Tibial artery (tissue), 4 donors: ENCODE data around the gene EYA3.

Source experiments
- DNase-seq, 2 donors: peaks; one replicate each; pipeline ENCODE4 v3.0.0-alpha.2; 2019
- H3K27ac ChIP-seq, 2 donors: fragments of 200-600 bp; sonication (generic) in 1 of 2; 1 replicate in 1 of 2; 2 replicates in 1 of 2; pipeline ENCODE4 v1.5.1; 2018 to 2019; ENCODE audit warnings: mild to moderate bottlenecking in 1 of 2
- H3K27me3 ChIP-seq, 2 donors: fragments of 200-600 bp; sonication (generic) in 1 of 2; one replicate each; pipeline versions ENCODE4 v1.5.1 to v1.6.0; 2016 to 2019
- H3K36me3 ChIP-seq, 3 donors: fragments of 200-600 bp; sonication (generic) in 2 of 3; one replicate each; pipeline ENCODE4 v1.5.1; 2016 to 2019; ENCODE audit warnings: mild to moderate bottlenecking in 2 of 3
- H3K4me1 ChIP-seq, 4 donors: fragments of 200-600 bp; sonication (generic) in 2 of 4; 1 replicate in 3 of 4; 2 replicates in 1 of 4; pipeline ENCODE4 v1.5.1; 2016 to 2019
- H3K4me3 ChIP-seq, 2 donors: fragments of 200-600 bp; sonication (generic) in 1 of 2; 1 replicate in 1 of 2; 2 replicates in 1 of 2; pipeline ENCODE4 v1.5.1; 2018 to 2019; ENCODE audit warnings: mild to moderate bottlenecking in 2 of 2
- H3K9me3 ChIP-seq, 3 donors: fragments of 200-600 bp; sonication (generic) in 1 of 3; one replicate each; pipeline ENCODE4 v1.5.1; 2016 to 2019
- intact Hi-C: fragments of 100-400 bp; cut with DNase I; formaldehyde crosslinking; loops from one replicate; pipeline ENCODE4 v1.15.0; 2023; ENCODE audit warnings: low total_unique reads
- TF ChIP-seq, protein P1 (sequence below), 2 experiments: fragments of 200-600 bp in 1 of 2; fragments of 450-650 bp in 1 of 2; IDR thresholded peaks; one replicate each; pipeline ENCODE4 v1.5.1; 2017 to 2019; ENCODE audit warnings: antibody characterized with exemption in 2 of 2, mild to moderate bottlenecking in 1 of 2, moderate library complexity in 1 of 2

EYA3 gene

GRCh38 chr1:27979859-27980201 lies 108.6 kb downstream of the EYA3 start:
- Histone ChIP-seq H3K36me3 (peaks cover 15 to 42% (median 15%) of the 10 kb centered on the region in 3 donors), H3K27me3 (no peaks in the 10 kb centered on the region), H3K9me3 (no peaks in the 10 kb centered on the region), H3K27ac (no peak overlapping the region), H3K4me3 (no peak overlapping the region), H3K4me1 (no peaks in the 10 kb centered on the region)
- TF ChIP-seq, protein P1, sequence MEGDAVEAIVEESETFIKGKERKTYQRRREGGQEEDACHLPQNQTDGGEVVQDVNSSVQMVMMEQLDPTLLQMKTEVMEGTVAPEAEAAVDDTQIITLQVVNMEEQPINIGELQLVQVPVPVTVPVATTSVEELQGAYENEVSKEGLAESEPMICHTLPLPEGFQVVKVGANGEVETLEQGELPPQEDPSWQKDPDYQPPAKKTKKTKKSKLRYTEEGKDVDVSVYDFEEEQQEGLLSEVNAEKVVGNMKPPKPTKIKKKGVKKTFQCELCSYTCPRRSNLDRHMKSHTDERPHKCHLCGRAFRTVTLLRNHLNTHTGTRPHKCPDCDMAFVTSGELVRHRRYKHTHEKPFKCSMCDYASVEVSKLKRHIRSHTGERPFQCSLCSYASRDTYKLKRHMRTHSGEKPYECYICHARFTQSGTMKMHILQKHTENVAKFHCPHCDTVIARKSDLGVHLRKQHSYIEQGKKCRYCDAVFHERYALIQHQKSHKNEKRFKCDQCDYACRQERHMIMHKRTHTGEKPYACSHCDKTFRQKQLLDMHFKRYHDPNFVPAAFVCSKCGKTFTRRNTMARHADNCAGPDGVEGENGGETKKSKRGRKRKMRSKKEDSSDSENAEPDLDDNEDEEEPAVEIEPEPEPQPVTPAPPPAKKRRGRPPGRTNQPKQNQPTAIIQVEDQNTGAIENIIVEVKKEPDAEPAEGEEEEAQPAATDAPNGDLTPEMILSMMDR (IDR thresholded peaks at IDR 0.05): no peak
- intact Hi-C loops: loop anchor here (5.0 kb wide), 1 partner anchor 118 kb away; no protein-coding TSS in a partner anchor
- no peak for DNase-seq

DNA sequence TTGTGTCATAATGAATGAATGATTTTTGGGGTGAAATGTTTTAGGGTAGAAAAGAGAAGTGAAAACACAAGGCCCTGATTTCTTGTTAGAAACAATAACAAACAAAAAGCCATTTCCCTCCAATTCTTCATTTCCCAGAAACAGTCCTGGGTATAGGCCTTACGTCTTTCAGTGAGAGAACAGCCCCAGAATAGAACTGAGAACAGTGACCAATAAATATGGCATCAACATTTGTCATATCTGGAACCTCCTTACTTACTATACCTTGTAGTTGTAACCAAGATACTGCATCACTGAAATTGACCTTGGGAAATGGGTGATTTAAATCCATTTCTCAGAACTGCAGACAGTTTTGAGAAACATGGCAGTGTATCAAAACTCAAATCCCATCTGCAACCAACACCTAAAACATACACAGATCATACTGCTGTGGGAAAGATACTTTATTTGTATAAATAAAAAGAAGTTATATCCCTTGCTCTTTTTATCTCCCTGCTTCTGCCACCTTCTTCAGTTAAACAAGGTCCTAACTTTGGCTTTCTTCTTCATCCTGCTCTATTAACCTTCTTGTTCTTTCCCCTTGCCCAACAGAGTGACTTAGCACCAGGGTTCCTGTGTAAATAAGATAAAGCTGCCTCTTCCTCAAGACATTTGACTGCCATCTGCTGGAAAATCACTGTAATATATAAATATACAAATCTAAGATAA lies 109.1 kb downstream of the EYA3 start:
- Histone ChIP-seq H3K27me3 (no peaks in the 10 kb centered on the region), H3K27ac (no peak overlapping the region), H3K4me1 (no peaks in the 10 kb centered on the region), H3K4me3 (no peak overlapping the region), H3K9me3 (no peaks in the 10 kb centered on the region), H3K36me3 (peaks cover 15 to 42% (median 15%) of the 10 kb centered on the region in 3 donors)
- intact Hi-C loops: loop anchor here (5.0 kb wide), 1 partner anchor 117 kb away; no protein-coding TSS in a partner anchor
- TF ChIP-seq, protein P1 (IDR thresholded peaks at IDR 0.05): peak; percentile 39 to 65
- DNase-seq: no peak

- Histone ChIP-seq H3K4me1 (peaks cover 0 to 17% (median 5%) of the 10 kb centered on the region in 4 donors), H3K36me3 (peaks cover 15 to 70% (median 15%) of the 10 kb centered on the region in 3 donors), H3K27me3 (no peaks in the 10 kb centered on the region), H3K4me3 (no peak overlapping the region), H3K27ac (no peak overlapping the region), H3K9me3 (no peaks in the 10 kb centered on the region)
- TF ChIP-seq, protein P1 (IDR thresholded peaks at IDR 0.05): no peak
- intact Hi-C loops: no loop called here
- DNase-seq: no peak
Measured at GRCh38 chr1:27974417-27974781, 114.0 kb downstream of the EYA3 start.

DNA sequence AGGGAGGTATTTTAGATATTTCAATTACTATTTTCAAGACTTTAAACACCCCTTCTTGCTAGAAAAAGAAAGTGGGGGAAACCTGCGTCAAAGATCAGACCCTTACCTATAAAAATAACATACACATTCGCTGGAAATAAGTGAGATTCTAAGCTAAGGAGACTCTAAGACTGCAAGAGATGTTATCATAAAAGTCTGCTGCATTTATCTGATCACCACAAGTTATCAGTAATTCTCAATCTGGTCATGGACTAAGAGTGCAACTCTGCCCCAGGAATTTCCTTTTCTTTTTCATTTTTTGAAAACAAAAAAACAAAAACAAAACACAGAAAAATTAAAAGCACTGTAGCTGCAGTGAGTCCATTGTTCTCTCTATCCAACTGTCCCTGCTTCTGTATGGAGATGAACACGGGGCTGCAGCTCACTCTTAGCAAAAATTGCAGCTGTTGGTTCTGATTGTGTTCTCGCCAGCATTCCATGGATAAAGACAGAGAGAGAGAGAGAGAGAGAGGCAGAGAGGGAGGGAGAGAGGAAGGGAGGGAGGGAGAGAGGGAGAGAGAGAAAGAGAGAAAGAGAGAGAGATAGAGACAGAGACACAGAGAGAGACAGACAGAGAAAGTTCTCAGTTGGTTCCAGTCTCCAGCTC lies 114.5 kb downstream of the EYA3 start:
- H3K4me3 ChIP-seq: no peak overlapping the region
- no peaks in the 10 kb centered on the region for H3K27me3 ChIP-seq
- intact Hi-C loops: no loop called here
- peaks cover 0 to 17% (median 5%) of the 10 kb centered on the region in 4 donors for H3K4me1 ChIP-seq
- TF ChIP-seq, protein P1 (IDR thresholded peaks at IDR 0.05): no peak
- H3K9me3 ChIP-seq: no peaks in the 10 kb centered on the region
- DNase-seq: no peak
- peaks cover 15 to 72% (median 15%) of the 10 kb centered on the region in 3 donors for H3K36me3 ChIP-seq
- H3K27ac ChIP-seq: no peak overlapping the region

- Histone ChIP-seq H3K9me3 (no peaks in the 10 kb centered on the region), H3K4me3 (no peak overlapping the region), H3K36me3 (peaks cover 18 to 77% (median 28%) of the 10 kb centered on the region in 3 donors), H3K27ac (peak overlapping the region in 1 of 2 donors; percentile 10), H3K4me1 (peaks cover 0 to 20% (median 8%) of the 10 kb centered on the region in 4 donors), H3K27me3 (no peaks in the 10 kb centered on the region)
- intact Hi-C loops: no loop called here
- TF ChIP-seq, protein P1 (IDR thresholded peaks at IDR 0.05): no peak
- no peak for DNase-seq
Measured at GRCh38 chr1:27972141-27972540, 116.3 kb downstream of the EYA3 start.
